HG02571 (cell line): Measurements from ENCODE around the gene SRGAP2C.
"Not testable (repeated sequence)": the region's sequence is repeated elsewhere in the genome, so short reads cannot be mapped to it uniquely, and the experiment has no call there.

Experiments used
- ATAC-seq: cut with Tn5 transposase; IDR thresholded peaks from one replicate; pipeline ENCODE4 v1.9.1; 2021; ENCODE audit warnings: mild to moderate bottlenecking, moderate library complexity; ENCODE audit not compliant: unreplicated experiment

Gene SRGAP2C

DNA sequence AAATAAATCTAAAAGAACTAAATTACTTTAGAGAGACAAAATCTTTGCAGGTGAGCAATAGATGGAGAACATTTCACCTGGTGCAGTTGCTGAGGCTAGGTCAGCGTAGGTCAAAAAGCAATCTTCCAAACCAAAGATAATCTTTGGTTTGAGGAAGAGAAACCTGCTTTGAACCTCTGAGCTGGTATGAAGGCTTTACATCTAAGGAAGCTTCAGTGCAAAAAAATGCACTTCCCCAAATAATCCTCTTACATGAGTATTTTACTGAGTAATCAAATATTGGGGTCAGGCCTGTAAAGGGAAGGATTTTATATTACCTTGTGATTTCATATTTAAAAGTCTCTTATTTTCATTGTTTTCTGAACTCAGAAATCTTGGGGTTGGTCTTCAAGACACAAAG is 223.6 kb downstream of the SRGAP2C start:
- no peak for ATAC-seq

DNA sequence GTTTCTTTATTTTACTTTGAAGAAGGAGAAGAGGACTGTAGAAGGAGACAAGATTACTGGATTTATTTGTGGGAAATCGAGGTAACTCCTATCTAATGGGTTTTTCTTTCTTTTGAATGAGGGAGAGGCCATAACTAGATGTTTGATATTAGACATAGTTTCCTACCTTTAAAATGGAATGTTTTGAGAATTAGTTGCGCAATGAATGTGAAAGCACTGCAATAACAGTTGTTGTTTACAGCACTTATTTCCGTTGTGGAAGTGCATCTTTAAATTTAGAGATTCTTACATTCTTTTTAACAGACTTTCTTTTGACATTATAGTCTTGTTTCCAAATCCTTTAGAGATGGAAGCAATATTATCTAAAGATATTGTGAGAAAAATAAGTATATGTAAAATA is 229.0 kb downstream of the SRGAP2C start:
- no peak for ATAC-seq

DNA sequence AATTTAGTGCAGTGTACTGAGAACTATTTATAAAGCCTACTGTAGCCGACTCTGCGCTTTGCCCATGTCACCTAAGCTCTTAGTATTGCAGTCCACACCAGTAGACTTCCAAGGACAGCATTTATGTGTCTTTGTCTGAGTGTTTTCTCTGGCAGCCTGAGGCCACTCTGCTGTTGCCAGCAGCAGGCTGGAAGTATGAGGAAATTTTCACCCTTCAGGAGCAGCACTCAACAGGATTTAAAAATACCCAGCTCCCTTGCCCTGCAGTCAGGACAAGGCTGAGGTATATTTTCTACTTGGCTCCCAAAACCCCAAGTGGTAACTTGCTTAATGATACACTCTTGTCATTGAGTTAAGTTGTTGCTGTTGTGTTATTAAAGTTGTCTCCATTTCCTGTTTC is 230.1 kb downstream of the SRGAP2C start:
- no peak for ATAC-seq

DNA sequence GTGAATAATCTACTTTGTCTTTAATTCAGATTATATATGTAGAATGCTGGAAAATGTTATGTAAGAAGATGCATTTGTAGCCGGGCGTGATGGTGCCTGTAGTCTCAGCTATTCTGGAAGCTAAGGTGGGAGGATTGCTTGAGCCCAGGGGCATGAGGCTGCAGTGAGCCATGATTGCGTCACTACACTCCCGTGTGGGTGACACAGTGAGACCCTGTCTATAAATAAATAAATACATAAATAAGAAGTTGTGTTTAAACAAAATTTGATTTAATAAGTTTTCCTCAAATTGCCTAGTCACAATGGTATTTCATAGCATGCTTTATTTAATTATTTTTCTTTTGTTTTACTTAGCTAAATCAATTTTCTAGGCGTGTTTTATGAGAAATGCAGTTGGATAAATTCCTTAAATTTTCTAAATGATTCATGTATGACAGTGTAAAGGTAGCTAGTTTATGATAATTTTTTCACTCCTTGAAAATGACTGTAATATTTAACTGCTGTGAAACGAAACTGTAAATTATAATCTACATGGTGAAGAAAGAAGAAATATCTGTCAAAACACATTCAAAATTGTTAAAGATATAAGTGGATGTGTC is 232.6 kb downstream of the SRGAP2C start:
- no peak for ATAC-seq

DNA sequence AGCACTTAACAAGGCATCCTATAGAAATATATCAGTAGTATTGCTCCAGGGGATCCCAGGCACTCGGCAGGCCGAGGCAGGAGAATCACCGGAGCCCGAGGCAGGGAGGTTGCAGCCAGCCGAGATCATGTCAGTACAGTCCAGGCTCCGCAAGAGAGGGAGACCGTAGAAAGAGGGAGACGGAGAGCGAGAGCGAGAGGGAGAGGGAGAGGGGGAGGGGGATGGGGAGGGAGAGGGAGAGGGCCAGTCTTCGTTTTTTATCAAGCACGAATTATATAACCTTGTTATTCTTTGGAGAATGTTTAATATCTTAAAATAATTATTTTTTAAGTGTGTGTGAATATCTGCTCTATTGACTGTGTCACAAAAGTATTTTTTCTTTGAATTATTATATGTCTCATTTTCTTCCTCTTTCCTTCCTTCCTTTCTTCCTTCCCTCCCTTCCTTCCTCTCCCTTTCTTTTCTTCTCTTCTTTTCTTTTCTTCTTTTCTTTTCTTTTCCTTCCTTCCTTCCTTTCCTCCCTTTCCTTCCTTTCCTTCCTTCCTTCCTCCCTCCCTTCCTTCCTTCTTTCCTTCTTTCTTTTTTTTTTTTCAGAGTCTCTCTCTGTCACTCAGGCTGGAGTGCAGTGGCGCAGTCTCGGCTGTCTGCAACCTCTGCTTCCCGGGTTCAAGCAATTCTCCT is 233.7 kb downstream of the SRGAP2C start:
- no peak for ATAC-seq

DNA sequence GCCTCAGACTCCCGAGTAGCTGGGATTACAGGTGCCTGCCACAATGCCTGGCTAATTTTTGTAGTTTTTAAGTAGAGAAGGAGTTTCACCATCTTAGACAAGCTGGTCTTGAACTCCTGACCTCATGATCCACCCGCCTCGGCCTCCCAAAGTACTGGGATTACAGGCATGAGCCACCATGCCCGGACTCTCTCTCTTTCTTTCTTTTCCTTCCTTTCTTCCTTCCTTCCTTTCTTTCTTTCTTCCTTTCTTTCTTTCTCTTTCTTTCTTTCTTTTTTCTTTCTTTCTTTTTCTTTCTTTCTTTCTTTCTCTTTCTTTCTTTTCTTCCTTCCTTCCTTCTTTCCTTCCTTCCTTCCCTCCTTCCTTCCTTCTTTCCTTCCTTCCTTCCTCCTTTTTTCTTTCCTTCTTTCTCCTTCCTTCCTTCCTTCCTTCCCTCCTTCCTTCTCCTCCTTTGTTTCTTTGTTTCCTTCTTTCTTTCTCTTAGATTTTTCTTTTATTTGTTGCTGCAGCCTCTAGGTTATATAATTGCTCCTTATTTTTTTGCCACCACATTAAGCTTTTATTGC is 234.4 kb downstream of the SRGAP2C start:
- ATAC-seq = not testable (repeated sequence)

DNA sequence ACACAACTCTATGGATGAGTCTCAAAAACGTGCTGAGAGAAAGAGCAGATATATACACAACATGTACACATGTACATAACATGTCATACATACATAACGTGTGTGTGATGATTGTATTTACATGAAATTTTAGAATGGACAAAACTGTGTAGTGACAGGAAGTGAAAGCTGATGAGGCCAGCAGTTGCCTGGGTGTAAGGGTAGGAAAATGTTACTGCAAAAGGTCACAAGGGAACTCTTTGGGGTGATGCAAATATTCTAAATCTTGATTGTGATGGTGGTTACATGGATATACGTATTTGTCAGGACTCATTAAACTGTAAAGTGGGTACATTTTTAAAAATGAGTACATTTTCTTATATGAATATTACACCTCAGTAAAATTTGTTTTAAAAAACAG is 236.7 kb downstream of the SRGAP2C start:
- not testable (repeated sequence) for ATAC-seq

DNA sequence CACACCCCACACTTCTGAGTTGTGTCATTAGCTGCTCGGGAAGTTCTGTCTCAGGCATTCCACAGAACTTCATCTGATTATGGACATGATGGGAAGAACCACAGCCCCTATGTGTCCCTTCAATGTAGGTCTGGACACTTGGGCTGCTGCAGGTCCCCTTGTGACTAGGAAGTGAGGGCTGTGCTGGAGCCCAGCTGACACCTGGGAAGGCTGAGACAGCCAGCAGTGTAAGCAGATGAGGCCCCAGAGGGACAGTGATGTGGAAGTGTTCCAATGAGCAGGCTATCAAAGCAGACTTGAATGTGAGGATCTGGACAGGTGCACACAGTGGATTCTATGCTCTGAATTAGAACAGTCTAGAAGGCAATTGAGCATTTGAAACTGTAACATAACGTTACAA is 239.2 kb downstream of the SRGAP2C start:
- not testable (repeated sequence) for ATAC-seq

DNA sequence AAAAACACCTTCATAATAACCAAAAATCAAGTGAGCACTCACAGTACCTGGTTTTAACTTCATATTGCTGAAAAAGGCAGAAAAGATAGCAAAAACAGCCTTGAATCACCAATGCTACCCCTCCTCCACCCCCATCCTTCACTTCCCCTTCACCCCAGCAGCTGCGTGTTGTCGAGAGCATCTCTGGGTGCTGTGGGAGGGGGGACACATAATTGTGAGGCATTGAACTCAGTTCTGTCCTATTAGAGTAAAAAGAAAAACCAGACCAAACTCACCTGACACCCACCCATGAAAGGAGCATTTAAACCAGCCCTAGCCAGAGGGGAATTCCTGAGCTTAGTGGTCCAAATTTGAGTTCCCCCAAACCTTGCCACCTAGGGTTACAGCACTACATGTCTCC is 248.7 kb downstream of the SRGAP2C start:
- ATAC-seq = not testable (repeated sequence)

DNA sequence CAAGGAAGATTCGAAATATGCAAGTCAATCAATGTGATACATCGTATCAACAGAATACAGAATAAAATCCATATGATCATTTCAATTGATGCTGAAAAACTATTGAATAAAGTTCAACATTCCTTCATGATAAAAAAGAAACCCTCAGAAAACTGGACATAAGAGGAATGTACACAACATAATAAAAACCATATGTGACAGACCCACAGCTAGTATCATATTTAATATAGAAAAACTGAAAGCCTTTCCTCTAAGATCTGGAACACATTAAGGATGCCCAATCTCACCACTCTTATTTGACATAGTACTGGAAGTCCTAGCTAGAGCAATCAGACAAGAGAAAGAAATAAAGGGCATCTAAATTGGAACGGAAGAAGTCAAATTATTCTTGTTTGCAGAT is 254.1 kb downstream of the SRGAP2C start:
- ATAC-seq = not testable (repeated sequence)

DNA sequence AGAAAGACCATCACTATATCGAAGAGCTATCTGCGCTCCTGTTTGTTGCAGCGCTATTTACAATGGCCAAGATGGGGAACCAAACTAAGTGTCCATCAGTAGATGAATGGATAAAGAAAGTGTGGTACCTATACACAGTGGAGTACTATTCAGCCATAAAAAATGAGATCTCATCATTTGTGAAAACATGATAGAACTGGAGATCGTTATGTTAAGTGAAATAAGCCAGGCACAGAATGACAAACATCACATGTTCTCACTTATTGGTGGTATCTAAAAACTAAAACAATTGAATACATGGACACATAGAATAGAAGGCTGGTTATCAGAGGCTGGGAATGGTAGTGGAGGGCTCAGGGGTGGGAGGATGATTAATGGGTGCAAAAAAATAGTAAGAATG is 256.2 kb downstream of the SRGAP2C start:
- no peak for ATAC-seq
